CD4-positive, alpha-beta T cell treated with Interleukin-12 subunit alpha and Interleukin-12 subunit beta, for 1 hour (primary cell): ENCODE results near the gene GSAP.
"Not testable (repeated sequence)": the region's sequence is repeated elsewhere in the genome, so short reads cannot be mapped to it uniquely, and the experiment has no call there.

ENCODE experiments used
- DNase-seq: peaks from one replicate; pipeline ENCODE4 v3.0.0-alpha.2; 2020

GSAP gene, protein sequence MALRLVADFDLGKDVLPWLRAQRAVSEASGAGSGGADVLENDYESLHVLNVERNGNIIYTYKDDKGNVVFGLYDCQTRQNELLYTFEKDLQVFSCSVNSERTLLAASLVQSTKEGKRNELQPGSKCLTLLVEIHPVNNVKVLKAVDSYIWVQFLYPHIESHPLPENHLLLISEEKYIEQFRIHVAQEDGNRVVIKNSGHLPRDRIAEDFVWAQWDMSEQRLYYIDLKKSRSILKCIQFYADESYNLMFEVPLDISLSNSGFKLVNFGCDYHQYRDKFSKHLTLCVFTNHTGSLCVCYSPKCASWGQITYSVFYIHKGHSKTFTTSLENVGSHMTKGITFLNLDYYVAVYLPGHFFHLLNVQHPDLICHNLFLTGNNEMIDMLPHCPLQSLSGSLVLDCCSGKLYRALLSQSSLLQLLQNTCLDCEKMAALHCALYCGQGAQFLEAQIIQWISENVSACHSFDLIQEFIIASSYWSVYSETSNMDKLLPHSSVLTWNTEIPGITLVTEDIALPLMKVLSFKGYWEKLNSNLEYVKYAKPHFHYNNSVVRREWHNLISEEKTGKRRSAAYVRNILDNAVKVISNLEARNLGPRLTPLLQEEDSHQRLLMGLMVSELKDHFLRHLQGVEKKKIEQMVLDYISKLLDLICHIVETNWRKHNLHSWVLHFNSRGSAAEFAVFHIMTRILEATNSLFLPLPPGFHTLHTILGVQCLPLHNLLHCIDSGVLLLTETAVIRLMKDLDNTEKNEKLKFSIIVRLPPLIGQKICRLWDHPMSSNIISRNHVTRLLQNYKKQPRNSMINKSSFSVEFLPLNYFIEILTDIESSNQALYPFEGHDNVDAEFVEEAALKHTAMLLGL

GRCh38 chr7:77415823-77416620, at the start of gene GSAP:
TSS of gene GSAP (minus strand) at chr7:77416349. CDS start at chr7:77416321, 28 bp downstream.
- DNase-seq = peak; percentile 56

GRCh38 chr7:77465256-77465655, 49.1 kb upstream of the GSAP start:
- no peak for DNase-seq

DNA sequence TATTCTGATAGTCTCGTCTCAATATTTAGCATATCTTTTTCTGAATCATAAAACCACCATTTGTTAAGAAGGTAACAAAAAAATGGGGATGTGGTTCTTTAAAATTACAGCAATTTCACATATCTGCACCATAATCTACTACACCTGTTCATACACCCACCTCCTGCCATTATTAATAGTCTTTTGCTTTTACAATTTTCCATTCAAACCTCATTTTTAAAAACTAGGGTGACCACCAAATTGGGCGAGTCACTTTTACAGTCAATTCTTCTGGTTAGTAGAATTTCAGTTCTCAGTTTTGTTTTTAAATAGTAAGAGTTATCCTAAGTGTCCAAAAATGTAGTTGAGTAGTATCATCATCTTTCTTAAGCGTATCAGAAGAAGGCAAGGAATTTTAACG, 48.4 kb upstream of the GSAP start:
- no peak for DNase-seq

GRCh38 chr7:77463632-77464031, 47.5 kb upstream of the GSAP start:
- not testable (repeated sequence) for DNase-seq

GRCh38 chr7:77461842-77462241, 45.7 kb upstream of the GSAP start:
- DNase-seq = no peak

DNA sequence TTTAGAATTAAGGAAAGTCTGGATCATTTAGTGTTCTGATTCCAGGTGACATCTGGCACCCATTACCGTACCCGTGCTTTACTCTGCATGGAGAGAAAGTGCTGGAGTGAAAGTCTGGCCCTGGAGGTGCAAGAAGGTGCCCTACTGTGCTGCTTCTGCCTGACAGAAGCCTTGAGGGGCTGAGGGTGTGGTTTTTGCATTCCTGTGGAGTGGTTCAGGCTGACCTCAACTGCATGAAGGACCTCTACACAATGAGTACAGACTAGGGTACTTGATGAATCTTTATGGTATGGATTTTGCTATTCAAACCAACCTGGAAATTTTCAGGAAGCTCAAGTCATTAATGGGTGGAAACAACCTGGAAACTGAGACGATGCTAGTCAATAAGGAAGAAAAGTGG, 45.1 kb upstream of the GSAP start:
- DNase-seq = no peak

DNA sequence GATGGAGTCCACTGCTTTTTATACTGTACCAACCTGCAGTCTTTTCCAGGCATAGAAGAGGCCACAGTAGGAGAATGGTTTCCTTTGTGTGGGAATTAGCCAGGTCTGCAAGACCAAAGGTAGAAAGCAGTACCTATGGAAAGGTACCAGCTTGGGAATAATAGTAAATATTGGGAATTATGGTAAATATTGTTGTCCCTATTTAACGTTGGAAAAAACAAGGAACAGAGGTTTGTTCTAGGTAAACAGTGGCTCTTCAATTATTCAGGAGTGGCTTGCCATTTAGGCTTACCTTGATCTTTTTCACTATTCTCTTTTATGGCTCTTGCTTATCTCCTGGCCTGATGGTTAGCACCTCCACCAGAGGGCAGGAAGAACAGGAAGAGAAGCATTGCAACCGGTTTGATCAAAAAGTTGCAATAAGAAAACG, 43.9 kb upstream of the GSAP start:
- peak; percentile 10 for DNase-seq

DNA sequence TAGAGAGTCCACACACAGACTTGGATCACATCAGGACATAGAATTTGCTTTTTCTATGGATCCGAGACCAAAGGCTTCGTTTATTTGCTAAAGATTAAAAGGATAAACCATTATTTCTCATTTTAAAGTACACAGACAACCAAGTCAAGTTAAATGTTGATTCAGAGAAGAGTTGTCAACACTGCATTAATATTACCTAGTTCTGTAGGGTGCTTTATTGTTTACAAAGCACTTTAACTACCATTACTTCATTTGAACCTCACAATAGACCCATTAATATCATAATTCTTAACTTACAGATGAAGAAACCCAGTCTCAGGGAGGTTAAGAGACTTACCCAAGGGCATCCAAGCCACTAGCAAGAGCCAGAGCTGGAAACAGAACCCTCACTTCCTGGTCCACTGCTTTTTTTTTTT, 43.2 kb upstream of the GSAP start:
- no peak for DNase-seq

- DNase-seq = no peak
These were observed 42.6 kb upstream of the GSAP start for GRCh38 chr7:77458786-77459185.

DNA sequence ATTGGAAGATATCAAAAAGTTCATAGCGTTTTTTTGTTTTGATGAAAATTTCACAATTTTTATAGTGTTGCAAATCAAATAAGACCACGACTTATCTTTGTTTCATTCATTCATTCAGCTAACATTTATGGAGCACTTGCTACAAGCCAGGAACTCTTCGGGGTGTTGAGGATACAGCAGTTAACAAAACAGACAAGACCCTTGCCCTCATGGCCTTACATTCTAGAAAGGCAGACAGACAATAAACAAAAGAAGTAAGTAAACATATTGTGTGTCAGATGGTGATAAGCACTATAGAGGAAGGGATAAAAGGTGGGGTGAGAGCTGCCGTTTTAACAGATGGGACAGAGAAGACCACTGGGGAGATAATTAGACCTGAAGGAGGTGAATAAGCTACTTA, 41.6 kb upstream of the GSAP start:
- DNase-seq = no peak

GRCh38 chr7:77456696-77457095, 40.5 kb upstream of the GSAP start:
- DNase-seq = no peak

DNA sequence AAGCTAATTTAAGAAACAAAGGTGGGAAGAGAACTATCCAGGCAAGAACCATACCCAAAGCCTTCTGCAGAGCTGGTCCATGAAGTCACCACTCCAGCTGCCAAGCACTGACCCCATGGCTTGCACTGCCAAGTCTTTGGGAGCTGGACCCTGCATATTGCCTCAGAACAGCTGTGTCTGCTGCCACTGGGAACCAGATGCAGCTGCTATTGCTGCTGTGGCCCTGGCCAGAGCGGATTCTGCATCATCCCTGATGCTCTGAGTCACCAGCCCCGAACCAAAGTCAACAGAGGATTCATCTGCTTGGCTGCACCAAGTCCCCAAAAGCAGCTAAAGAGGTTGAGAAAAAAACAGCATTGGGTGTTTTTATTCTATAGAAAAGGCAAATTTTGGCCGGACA, 39.2 kb upstream of the GSAP start:
- no peak for DNase-seq

GRCh38 chr7:77454802-77455201, 38.7 kb upstream of the GSAP start:
- no peak for DNase-seq

- DNase-seq = no peak
These were observed 37.4 kb upstream of the GSAP start for GRCh38 chr7:77453531-77453930.

GRCh38 chr7:77451950-77452349, 35.8 kb upstream of the GSAP start:
- DNase-seq = not testable (repeated sequence)

DNA sequence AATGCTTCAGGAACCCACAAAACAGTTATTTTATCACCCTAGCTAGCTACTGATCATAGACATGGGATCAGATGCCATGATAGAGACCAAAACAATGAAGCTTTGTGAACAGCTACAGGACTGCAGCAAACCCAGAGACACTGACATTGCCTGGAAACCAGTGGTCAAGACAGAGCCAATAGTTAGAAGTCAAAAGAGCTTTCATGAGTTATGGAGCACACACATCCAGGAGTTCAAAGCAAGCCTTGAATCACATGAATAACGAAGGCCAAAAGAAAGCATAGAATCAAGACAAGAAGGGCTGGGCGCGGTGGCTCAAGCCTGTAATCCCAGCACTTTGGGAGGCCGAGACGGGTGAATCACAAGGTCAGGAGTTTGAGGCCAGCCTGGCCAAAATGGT, 34.5 kb upstream of the GSAP start:
- DNase-seq = no peak

DNA sequence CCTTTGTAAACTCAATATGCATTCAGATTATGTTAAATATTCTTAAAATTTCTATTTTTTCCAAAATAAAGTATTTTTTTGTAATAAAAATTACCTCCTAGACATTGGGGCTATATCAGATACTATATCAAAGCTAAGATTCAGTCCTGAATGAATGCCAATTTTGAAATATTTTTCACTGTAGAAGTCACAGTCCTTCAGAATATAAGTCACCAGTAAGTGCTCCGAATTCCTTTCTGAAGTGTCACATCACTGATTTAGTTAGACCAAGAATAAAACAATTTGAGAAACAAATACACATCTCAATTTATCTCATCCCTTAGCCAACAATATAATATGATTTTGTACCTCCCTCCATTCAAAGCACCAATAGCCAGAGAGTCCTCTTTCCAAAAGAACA, 33.9 kb upstream of the GSAP start:
- DNase-seq = no peak

DNA sequence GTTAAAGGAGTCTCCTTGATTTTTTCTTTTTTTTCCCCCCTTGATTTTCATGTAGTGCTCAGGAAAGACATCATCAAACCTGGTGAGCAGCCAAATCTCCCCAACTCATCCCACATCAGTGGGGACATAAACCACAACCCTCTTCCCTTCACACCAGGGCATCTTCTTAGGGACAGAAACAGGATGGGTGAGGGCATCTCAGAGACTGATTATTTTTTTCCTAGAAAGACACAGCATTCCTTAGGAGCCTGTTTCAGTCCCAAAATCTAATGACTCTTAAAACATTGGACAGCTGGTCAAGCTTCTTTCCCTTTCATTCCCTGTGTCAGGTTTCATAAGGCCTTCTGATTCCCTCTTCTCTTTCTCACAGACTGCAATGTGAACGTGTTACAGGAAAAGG, 31.5 kb upstream of the GSAP start:
- DNase-seq = no peak

GRCh38 chr7:77444123-77444522, 28.0 kb upstream of the GSAP start:
- no peak for DNase-seq

GRCh38 chr7:77443042-77443441, 26.9 kb upstream of the GSAP start:
- no peak for DNase-seq

DNA sequence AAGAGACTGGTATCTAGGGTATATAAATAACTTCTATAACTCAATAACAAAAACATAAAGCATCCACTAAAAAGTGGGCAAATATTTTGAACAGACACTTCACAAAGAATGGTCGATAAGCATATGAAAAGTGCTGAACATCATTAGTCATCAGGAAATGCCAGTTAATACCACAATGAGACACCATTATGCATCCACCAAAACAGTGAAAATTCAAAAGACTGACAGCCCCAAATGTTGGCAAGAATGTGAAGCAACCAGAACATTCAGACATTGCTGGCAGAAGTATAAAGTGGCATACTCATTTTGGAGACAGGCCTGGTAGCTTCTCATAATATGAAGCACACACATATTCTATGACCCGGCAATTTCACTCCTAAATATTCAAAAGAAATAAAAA, 26.5 kb upstream of the GSAP start:
- DNase-seq = no peak

GRCh38 chr7:77441046-77441445, 24.9 kb upstream of the GSAP start:
- no peak for DNase-seq

DNA sequence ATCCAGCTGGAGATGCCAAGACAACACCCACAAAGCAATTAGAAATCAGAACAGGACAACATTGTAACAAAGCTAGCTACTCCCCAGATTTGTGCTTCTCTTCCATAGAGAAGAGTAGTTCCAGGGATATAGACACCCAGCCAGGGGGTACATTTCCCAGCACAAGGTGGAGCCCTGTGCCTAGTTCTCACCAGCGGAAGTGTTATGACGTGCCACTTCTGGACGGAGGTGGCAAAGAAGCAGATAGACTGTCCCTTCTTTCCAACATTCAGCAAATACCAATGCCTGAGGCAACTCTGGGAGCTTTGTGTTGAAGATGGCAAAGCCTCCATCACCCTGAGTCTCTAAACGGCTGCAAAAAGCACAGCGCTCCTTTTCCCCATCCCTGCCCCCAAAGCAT, 23.4 kb upstream of the GSAP start:
- DNase-seq = no peak
